ENCODE results near the gene CDA. TPM values are rescaled to one million over a fixed set of nuclear protein-coding genes. Genes with fewer than 3 reads are reported as not detected.

Gene CDA
- total RNA-seq, 1 donor from 2014 or later, result not detected

GRCh38 chr1:20612221-20612746, 23.4 kb downstream of the CDA start:
- peaks cover 8% of the 10 kb centered on the region for H3K4me1 Mint-ChIP-seq (ENCODE audit: low read depth, unreplicated experiment)
- no peak overlapping the region for H3K4me2 ChIP-seq (ENCODE audit: low read length)
- no peak overlapping the region for H2AFZ ChIP-seq (ENCODE audit: low read depth, low read length)
- TF ChIP-seq CTCF (IDR thresholded peaks at IDR 0.05; ENCODE audit: insufficient read depth, low read depth, low read length) (no peak), EZH2 (IDR thresholded peaks at IDR 0.05; ENCODE audit: insufficient read depth, low read length) (no peak)
- no peaks in the 10 kb centered on the region for H3K36me3 Mint-ChIP-seq (ENCODE audit: low read depth, unreplicated experiment)
- H3K4me1 ChIP-seq (ENCODE audit: insufficient read depth, low read length), result peaks cover 16% of the 10 kb centered on the region
- FAIRE-seq (no peak), DNase-seq (ENCODE audit: low read depth) (no peak)
- H4K20me1 ChIP-seq (ENCODE audit: insufficient read depth, low read length), result no peaks in the 10 kb centered on the region
- H3K9me3 Mint-ChIP-seq (ENCODE audit: unreplicated experiment), result no peaks in the 10 kb centered on the region
- H3K27me3 ChIP-seq (ENCODE audit: insufficient read depth, low read length), result no peaks in the 10 kb centered on the region
- H3K9ac ChIP-seq (ENCODE audit: low read length), result no peak overlapping the region
- H3K4me3 Mint-ChIP-seq (ENCODE audit: unreplicated experiment), result no peak overlapping the region
- no peaks in the 10 kb centered on the region for H3K36me3 ChIP-seq (ENCODE audit: insufficient read depth, low read length)
- no peak overlapping the region for H3K27ac ChIP-seq (ENCODE audit: low read depth, low read length)
- H3K79me2 ChIP-seq (ENCODE audit: insufficient read depth, low read length), result no peaks in the 10 kb centered on the region
- no peak overlapping the region for H3K4me3 ChIP-seq (ENCODE audit: insufficient read depth, low read depth, low read length)
- H3K9me3 ChIP-seq (ENCODE audit: insufficient read depth, low read depth, low read length), result no peaks in the 10 kb centered on the region
- H3K27me3 Mint-ChIP-seq (ENCODE audit: low read depth, unreplicated experiment), result no peaks in the 10 kb centered on the region
- H3K27ac Mint-ChIP-seq (ENCODE audit: unreplicated experiment), result no peak overlapping the region

- H3K27ac Mint-ChIP-seq (ENCODE audit: unreplicated experiment), result peak overlapping the region; percentile 77
- H3K4me3 Mint-ChIP-seq (ENCODE audit: unreplicated experiment), result no peak overlapping the region
- H3K27me3 Mint-ChIP-seq (ENCODE audit: low read depth, unreplicated experiment), result peaks cover 12% of the 10 kb centered on the region
- no peak for FAIRE-seq
- H3K9me3 ChIP-seq (ENCODE audit: insufficient read depth, low read depth, low read length), result no peaks in the 10 kb centered on the region
- no peaks in the 10 kb centered on the region for H3K79me2 ChIP-seq (ENCODE audit: insufficient read depth, low read length)
- no peaks in the 10 kb centered on the region for H3K9me3 Mint-ChIP-seq (ENCODE audit: unreplicated experiment)
- H2AFZ ChIP-seq (ENCODE audit: low read depth, low read length), result no peak overlapping the region
- H3K36me3 Mint-ChIP-seq (ENCODE audit: low read depth, unreplicated experiment), result no peaks in the 10 kb centered on the region
- peaks cover 16% of the 10 kb centered on the region for H3K4me1 ChIP-seq (ENCODE audit: insufficient read depth, low read length)
- H3K27ac ChIP-seq (ENCODE audit: low read depth, low read length), result peak overlapping the region; percentile 95
- H3K9ac ChIP-seq (ENCODE audit: low read length), result peak overlapping the region; percentile 36
- no peaks in the 10 kb centered on the region for H4K20me1 ChIP-seq (ENCODE audit: insufficient read depth, low read length)
- peaks cover 8% of the 10 kb centered on the region for H3K4me1 Mint-ChIP-seq (ENCODE audit: low read depth, unreplicated experiment)
- H3K36me3 ChIP-seq (ENCODE audit: insufficient read depth, low read length), result no peaks in the 10 kb centered on the region
- no peak for DNase-seq (ENCODE audit: low read depth)
- H3K4me2 ChIP-seq (ENCODE audit: low read length), result no peak overlapping the region
- H3K27me3 ChIP-seq (ENCODE audit: insufficient read depth, low read length), result no peaks in the 10 kb centered on the region
- no peak overlapping the region for H3K4me3 ChIP-seq (ENCODE audit: insufficient read depth, low read depth, low read length)
- no peak for TF ChIP-seq EZH2 (IDR thresholded peaks at IDR 0.05; ENCODE audit: insufficient read depth, low read length)
- TF ChIP-seq CTCF (IDR thresholded peaks at IDR 0.05; ENCODE audit: insufficient read depth, low read depth, low read length), result no peak
Measured at GRCh38 chr1:20614131-20614579, 25.3 kb downstream of the CDA start.
